ENCODE results near the gene RYR2.

- TF ChIP-seq, protein P1, sequence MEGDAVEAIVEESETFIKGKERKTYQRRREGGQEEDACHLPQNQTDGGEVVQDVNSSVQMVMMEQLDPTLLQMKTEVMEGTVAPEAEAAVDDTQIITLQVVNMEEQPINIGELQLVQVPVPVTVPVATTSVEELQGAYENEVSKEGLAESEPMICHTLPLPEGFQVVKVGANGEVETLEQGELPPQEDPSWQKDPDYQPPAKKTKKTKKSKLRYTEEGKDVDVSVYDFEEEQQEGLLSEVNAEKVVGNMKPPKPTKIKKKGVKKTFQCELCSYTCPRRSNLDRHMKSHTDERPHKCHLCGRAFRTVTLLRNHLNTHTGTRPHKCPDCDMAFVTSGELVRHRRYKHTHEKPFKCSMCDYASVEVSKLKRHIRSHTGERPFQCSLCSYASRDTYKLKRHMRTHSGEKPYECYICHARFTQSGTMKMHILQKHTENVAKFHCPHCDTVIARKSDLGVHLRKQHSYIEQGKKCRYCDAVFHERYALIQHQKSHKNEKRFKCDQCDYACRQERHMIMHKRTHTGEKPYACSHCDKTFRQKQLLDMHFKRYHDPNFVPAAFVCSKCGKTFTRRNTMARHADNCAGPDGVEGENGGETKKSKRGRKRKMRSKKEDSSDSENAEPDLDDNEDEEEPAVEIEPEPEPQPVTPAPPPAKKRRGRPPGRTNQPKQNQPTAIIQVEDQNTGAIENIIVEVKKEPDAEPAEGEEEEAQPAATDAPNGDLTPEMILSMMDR (IDR thresholded peaks at IDR 0.05), result no peak
- TF ChIP-seq EZH2phosphoT487 (IDR thresholded peaks at IDR 0.05), result no peak
Measured at GRCh38 chr1:237568955-237569354, 527.0 kb downstream of the RYR2 start.
